ENCODE measurements around the gene TNRC18.

DNA sequence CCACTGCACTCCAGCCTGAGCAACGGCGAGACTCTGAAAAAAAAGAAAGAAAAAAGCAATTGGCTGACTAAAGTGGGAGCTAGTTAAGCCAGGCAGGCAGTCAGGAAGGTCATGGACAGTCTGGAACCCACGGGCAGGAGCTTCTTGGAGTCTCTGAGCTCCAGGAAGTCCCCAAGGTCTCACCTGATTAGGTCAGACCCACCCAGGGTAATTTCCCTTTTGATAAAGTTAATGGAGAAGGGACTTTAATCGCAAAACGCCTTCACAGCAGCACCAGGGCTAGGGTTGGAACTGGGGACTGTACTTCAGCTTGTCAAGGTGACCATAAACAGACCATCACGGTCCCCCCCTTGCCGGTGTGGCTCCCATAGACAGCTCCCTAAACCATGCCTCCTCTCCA, 134.3 kb downstream of the TNRC18 start:
- TF ChIP-seq, protein P1, sequence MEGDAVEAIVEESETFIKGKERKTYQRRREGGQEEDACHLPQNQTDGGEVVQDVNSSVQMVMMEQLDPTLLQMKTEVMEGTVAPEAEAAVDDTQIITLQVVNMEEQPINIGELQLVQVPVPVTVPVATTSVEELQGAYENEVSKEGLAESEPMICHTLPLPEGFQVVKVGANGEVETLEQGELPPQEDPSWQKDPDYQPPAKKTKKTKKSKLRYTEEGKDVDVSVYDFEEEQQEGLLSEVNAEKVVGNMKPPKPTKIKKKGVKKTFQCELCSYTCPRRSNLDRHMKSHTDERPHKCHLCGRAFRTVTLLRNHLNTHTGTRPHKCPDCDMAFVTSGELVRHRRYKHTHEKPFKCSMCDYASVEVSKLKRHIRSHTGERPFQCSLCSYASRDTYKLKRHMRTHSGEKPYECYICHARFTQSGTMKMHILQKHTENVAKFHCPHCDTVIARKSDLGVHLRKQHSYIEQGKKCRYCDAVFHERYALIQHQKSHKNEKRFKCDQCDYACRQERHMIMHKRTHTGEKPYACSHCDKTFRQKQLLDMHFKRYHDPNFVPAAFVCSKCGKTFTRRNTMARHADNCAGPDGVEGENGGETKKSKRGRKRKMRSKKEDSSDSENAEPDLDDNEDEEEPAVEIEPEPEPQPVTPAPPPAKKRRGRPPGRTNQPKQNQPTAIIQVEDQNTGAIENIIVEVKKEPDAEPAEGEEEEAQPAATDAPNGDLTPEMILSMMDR (IDR thresholded peaks at IDR 0.05), result no peak
- no peak for TF ChIP-seq POLR2A (IDR thresholded peaks at IDR 0.05)

Measured in esophagus squamous epithelium (tissue), 4 donors.